ENCODE data around the gene SMARCE1. TPM values are rescaled to one million over a fixed set of nuclear protein-coding genes. Genes with fewer than 3 reads are reported as not detected.
"Not testable (repeated sequence)": the region's sequence is repeated elsewhere in the genome, so short reads cannot be mapped to it uniquely, and the experiment has no call there.

The SMARCE1 gene
- polyA plus RNA-seq, 5 donors, result 223 to 279 (median 246) TPM

- DNase-seq, result no peak
Measured at GRCh38 chr17:40588552-40588951, 59.1 kb downstream of the SMARCE1 start.

- DNase-seq, result not testable (repeated sequence)
Measured at GRCh38 chr17:40586264-40586663, 61.4 kb downstream of the SMARCE1 start.

GRCh38 chr17:40584950-40585349 is 62.7 kb downstream of the SMARCE1 start:
- not testable (repeated sequence) for DNase-seq

GRCh38 chr17:40582328-40582901 is 65.2 kb downstream of the SMARCE1 start:
- peak in 1 of 2 donors; percentile 33 for DNase-seq

- DNase-seq, result no peak
Measured at GRCh38 chr17:40580140-40580539, 67.5 kb downstream of the SMARCE1 start.

- DNase-seq, result no peak
Measured at GRCh38 chr17:40579471-40579870, 68.1 kb downstream of the SMARCE1 start.

- no peak for DNase-seq
Measured at GRCh38 chr17:40577611-40578065, 70.0 kb downstream of the SMARCE1 start.

- DNase-seq, result no peak
Measured at GRCh38 chr17:40576113-40576740, 71.4 kb downstream of the SMARCE1 start.

Other genes starting within 250 kb of the SMARCE1 start
- 100 to 1,000 TPM; 106 to 344 (median 189) TPM for gene TOP2A, start 229.9 kb downstream of the SMARCE1 start, polyA plus RNA-seq (ENCODE audit: insufficient read depth in 1 of 5, insufficient read length in 5 of 5, low replicate concordance in 1 of 5)
- 100 to 1,000 TPM; 154 to 263 (median 207) TPM for gene IGFBP4, start 204.4 kb downstream of the SMARCE1 start, polyA plus RNA-seq (ENCODE audit: insufficient read depth in 1 of 5, insufficient read length in 5 of 5, low replicate concordance in 1 of 5)
- under 1 TPM; 0.05 to 0.28 (median 0.20) TPM for gene TNS4, start 146.2 kb downstream of the SMARCE1 start, polyA plus RNA-seq (ENCODE audit: insufficient read depth in 1 of 5, insufficient read length in 5 of 5, low replicate concordance in 1 of 5)
- under 1 TPM; 0.37 to 0.76 (median 0.59) TPM for gene CCR7, start 82.3 kb downstream of the SMARCE1 start, polyA plus RNA-seq (ENCODE audit: insufficient read depth in 1 of 5, insufficient read length in 5 of 5, low replicate concordance in 1 of 5)
- under 1 TPM; 0.33 to 0.80 (median 0.36) TPM for gene KRT222, start 17.4 kb upstream of the SMARCE1 start, polyA plus RNA-seq (ENCODE audit: insufficient read depth in 1 of 5, insufficient read length in 5 of 5, low replicate concordance in 1 of 5)
- gene KRT24, start 55.9 kb upstream of the SMARCE1 start, polyA plus RNA-seq (ENCODE audit: insufficient read depth in 1 of 5, insufficient read length in 5 of 5, low replicate concordance in 1 of 5), result under 1 TPM in 1 of 5 donors, not detected in 4; 0.10 TPM
- gene KRT25, start 107.5 kb upstream of the SMARCE1 start, polyA plus RNA-seq (ENCODE audit: insufficient read depth in 1 of 5, insufficient read length in 5 of 5, low replicate concordance in 1 of 5), result not detected
- not detected for gene KRT26, start 124.4 kb upstream of the SMARCE1 start, polyA plus RNA-seq (ENCODE audit: insufficient read depth in 1 of 5, insufficient read length in 5 of 5, low replicate concordance in 1 of 5)
- gene KRT27, start 134.7 kb upstream of the SMARCE1 start, polyA plus RNA-seq (ENCODE audit: insufficient read depth in 1 of 5, insufficient read length in 5 of 5, low replicate concordance in 1 of 5), result under 1 TPM in 4 of 5 donors, not detected in 1; 0.10 to 0.43 (median 0.34) TPM
- not detected for gene KRT28, start 152.1 kb upstream of the SMARCE1 start, polyA plus RNA-seq (ENCODE audit: insufficient read depth in 1 of 5, insufficient read length in 5 of 5, low replicate concordance in 1 of 5)
- gene KRT10, start 174.8 kb upstream of the SMARCE1 start, polyA plus RNA-seq (ENCODE audit: insufficient read depth in 1 of 5, insufficient read length in 5 of 5, low replicate concordance in 1 of 5), result 10 to 100 TPM; 27.5 to 58.8 (median 45.4) TPM
- gene KRT12, start 219.4 kb upstream of the SMARCE1 start, polyA plus RNA-seq (ENCODE audit: insufficient read depth in 1 of 5, insufficient read length in 5 of 5, low replicate concordance in 1 of 5), result under 1 TPM in 3 of 5 donors, not detected in 2; 0.06 to 0.14 (median 0.13) TPM
- not detected for gene KRT20, start 237.4 kb upstream of the SMARCE1 start, polyA plus RNA-seq (ENCODE audit: insufficient read depth in 1 of 5, insufficient read length in 5 of 5, low replicate concordance in 1 of 5)